NCI-H1694 (cell line): ENCODE measurements around the gene PLXDC1.

ENCODE experiments used
- DNase-seq: peaks from one replicate; lab custom pipeline; 2025; lab: John Stamatoyannopoulos, UW

Gene PLXDC1

GRCh38 chr17:39151150-39151942, at the start of gene PLXDC1:
Gene PLXDC1 (minus strand): TSS chr17:39151637. CDS start chr17:39151437, 200 bp downstream.
- DNase-seq = no peak

DNA sequence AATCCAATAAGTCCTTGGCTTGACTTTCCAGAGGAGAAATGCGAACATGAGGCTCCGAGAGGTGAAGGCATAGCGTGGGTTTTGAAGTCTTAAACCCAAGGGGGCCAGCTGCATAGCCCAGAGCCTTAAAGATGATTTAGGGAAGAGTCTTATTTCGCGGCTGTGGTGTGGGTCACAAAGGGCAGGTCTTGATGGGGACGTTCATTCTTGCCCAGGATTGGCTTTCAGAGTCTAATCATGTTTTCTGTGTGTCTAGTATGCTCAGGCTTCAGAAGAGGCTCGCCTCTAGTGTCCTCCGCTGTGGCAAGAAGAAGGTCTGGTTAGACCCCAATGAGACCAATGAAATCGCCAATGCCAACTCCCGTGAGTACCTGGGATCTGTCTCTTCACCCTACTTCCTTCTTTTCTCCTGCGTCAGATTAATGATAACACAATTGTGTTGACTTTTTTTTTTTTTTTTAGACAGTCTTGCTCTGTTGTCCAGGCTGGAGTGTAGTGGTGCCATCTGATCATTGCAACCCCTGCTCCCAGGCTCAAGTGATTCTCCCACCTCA, 49.6 kb upstream of the PLXDC1 start:
- DNase-seq = no peak

DNA sequence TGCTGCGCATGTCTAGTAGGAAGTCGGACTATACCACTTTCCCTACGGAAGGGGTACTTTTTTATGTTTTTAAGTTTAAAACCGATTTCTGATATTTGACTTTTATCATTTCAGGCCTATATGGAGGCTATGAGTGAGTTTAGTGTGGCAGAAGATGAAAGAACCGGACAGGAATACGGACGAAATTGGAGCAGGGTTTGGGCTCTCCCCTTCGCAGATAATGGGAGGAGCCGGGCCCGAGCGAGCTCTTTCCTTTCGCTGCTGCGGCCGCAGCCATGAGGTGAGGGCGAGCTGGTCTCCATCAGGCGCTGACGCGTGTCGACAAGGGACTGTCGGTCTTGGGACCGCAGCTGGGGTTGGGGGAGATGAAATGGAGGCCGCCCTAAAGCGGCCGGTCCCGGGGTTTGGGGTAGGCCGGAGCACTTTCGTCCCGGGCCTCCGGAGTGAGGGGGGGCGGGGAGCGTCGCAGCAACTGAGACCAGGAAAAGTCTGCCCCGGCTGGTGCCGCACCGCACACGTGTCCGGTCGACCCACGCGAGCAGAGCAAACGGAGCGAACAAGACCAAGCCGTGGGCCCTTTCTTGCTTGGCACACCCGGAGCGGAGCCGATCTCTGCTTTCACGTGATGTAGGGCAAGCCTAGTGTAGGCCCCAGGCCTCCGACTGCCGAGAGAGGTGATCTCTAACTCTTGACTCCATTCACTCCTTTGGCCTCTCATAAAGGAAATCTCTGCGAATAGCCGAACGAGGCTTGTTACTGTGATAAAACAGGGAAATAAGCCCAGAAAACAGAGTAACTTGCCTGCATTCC, 48.8 kb upstream of the PLXDC1 start, which contains the start of gene RPL19:
TSS of gene RPL19 (plus strand) at position 214 of the 810 bp plus-strand sequence. CDS start at position 276, 62 bp downstream.
- no peak for DNase-seq

GRCh38 chr17:39199820-39200069, 48.3 kb upstream of the PLXDC1 start:
- DNase-seq = peak; percentile 92

DNA sequence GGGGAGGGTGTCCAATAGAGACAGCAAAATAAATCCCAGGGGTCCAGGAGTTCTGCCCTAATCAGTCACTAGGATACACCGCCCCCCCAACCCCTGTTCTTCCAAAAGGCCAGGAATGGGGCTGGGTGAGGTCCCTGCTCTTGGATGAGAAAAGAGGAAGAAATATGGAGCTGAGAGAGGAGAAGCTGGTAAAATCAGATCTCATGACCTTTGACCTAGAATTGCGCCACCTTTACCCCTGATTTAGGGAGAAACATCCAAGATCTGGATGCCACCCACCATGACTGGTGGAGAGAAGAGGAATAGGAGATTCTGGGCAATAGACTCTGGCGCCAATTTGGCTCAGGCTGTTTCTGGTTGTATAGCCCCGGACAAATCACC, 46.7 kb upstream of the PLXDC1 start:
- no peak for DNase-seq

GRCh38 chr17:39197380-39198185, 46.1 kb upstream of the PLXDC1 start, which contains the start of gene CACNB1:
Gene CACNB1 (minus strand): TSS chr17:39197669. CDS start chr17:39197495, 174 bp downstream.
- DNase-seq = peak; percentile 63

DNA sequence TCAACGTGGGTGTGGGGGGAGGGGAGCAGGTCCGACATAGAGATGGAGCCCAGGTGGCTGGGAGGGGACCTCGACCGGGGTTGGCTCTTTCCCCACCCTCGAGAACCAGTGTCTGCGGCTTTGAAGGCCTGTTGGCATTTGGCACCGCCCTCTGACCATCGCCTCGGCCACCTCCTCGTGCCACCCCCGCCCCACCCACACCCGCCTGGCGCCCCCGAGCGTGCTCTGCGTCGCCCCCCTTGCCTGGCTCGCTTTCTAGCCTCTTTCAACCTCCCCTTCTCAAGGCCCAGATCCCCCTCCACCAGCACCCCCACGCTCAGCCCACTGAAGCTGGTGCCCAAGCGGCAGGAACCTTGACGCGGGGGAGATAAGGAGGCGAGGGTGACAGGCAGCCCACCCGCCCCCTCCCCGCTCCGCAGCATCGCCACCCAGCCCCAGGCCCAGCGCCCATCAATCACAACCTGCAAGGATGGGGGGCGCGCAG, 45.4 kb upstream of the PLXDC1 start:
- no peak for DNase-seq

GRCh38 chr17:39196241-39196807, 44.9 kb upstream of the PLXDC1 start:
- DNase-seq = no peak

GRCh38 chr17:39195568-39196160, 44.2 kb upstream of the PLXDC1 start:
- DNase-seq = no peak

DNA sequence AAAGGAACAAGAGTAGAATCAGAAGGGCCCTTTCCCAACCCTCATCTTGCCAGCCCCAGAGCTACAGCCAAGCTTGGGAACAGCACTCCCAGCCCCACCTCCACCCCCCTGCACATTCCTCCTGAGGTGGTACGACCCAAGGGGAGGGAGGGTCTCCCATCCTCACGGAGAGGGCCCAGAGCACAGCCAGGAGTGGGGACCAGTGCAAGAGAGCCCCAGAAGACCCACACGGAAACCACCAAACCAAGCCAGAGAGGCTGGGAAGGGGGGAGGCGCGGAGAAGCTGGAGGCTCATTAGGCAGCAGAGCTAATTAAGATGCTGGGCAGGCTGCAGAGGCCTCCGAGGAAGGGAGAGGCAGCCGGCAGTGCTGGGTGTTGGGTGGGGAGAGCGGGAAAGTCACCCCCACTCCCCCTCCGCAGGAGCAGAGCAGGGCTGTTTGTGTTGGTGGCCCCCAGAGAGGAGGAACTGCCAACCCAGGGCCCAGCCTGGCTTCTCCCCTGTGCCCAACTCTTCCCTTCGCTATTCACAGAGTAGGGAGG, 43.6 kb upstream of the PLXDC1 start:
- no peak for DNase-seq

DNA sequence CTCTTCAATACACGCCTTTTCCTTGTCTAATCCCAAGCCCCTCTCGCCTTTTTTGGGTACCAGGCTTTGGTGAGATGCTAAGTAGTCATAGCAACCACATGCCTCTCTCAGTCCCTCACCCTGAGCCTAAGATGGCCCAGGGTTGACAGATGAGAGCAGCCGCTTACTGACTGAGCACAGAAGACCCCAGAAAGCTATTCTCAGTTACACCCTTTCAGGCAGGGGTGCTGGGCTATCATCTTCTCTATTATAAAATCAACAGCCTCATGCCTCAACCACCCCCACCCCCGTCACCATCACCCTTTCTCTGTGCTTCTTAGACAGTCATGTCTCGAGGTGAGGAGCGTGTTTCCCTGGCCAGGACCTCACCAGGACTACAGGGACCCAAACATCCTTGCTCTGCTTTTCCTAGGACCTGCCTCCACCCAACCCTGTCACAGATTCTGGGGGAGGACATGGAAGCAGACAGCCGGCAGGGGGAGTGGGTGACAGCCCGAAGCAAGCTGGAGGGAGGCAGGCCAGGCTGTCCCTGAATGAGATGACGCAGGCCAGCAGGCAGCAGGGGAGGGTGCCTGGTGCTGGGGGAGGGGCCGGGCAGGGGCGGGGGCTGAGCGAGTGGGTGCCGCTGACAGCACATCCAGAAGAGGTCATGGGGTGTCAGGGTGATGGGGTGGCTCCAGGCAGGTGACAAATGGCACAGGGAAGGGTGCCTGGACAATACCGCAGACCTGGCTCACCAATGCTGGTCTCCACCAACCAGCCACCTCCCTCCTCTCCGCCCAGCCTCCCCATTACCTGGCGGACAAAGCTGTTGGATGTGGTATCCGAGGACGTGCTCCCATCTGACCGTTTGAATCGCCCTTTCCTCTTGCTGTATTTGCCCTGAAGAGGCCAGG, 42.9 kb upstream of the PLXDC1 start:
- peak; percentile 73 for DNase-seq

DNA sequence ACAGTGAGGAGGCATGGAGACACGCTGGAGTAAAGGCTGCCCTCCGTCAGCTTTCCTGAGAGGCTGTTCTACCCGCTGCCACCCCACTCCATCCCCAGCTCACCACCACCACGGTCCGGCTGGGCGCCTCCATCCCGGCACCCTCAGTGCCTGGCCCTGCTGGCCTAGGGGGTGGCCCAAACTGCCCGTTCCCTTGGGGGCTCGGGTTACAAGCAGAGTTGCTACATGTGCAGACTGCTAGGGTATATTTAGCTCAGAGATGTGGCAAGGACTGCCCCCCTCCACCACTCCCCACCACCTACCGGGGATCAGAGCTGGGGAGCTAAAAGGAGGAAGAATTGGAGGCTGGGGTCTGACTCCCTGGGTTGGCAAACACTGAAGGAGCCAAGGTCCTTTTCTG, 41.9 kb upstream of the PLXDC1 start:
- no peak for DNase-seq

DNA sequence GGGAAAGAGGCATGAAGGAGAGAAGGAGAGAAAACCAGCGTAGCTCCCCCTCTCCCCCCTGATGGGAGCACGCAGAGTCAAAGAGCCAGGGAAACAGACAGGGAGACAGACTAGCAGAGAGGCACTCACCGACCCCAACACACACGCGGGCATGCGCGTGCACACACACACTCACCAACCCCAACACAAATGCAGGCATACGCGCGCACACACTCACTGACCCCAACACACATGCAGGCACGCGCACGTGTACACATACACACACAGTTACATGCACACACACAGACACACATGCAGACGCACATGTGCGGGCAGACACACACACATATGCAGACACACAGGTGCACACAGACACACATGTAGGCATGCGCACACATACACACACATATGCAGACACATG, 41.5 kb upstream of the PLXDC1 start:
- no peak for DNase-seq

DNA sequence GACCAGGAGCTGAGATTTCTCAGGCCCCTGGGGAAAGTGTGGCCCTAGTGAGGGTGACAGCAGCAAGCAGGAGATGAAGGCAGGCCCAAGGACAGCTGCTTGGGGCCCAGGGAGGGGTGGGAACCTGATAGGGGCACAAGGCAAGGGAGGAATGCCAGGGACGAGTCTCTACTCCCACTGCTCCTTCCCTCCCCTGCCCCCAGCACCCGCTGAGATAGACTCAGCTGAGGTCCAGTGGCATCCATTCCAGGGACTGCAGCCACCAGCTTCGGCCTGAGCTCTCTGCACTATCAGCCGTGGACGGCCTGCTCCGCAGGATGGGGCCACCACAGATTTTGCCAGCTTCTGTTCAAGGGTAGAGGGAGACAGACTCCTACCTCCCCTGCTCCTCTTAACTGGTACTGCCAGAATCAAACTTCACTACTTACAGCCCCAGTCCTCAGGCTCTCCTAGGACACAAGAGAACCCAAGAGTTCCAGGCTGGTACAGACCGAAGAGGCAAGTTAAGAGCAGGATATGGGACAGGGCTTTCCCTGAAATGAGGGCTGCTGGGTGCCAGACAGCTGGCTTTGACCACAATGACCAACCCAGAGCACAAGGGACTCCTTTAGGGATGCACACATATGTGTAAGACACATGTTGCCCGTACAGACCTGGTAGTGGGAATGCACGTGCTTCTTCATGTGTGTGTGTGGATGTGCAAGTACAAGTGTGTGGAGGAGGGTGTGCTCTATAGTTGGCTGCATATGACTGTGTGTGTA, 40.5 kb upstream of the PLXDC1 start:
- DNase-seq = no peak

DNA sequence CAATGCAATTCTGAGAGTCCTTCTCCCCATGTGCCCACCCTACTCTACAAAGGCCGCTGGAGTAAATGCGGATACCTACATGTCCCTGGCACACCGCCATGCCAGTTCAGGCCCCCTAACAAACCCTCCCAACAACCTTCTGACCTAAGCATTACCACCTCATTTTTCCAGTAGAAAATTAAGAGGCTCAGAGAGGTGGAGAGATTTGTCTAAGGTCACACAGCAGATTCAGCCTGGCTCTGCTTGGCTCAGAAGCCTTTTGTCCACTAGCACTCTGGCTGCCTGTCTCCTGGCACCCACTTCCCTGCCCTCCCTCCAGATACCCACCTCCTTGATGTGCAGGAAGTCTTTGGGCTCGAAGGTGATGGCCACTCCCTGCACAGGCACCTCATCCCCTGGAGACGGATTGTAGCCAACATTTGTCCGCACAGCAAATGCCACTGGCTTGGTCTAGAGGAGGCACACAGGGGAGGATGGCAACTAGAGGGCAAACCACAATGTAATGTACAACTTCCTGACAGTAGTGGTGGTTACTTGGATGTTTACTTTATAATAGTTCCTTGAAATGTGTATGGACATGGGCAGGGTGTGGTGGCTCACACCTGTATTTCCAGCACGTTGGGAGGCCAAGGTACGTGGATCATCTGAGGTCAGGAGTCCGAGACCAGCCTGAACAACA, 35.9 kb upstream of the PLXDC1 start:
- no peak for DNase-seq

- DNase-seq = peak; percentile 30
These were observed 35.1 kb upstream of the PLXDC1 start for GRCh38 chr17:39186481-39187002.

DNA sequence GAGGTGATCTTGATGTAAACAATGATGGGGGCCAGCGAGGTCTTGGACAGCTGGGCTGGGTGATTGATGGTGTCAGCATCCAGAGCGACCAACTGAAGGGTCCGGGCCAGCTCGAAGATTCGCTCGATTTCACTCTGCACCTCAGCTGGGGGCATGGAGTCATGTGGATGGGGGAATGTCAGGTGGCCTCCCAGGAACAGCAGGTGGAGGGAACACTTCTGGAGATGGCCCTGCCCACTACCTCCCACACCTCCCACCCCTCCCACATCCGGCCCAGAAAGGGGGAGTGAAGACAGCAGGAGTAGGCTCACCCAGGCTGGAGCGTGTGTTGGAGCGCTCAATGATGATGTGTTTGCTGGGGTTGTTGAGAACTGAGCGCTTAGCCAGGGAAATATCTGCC, 32.3 kb upstream of the PLXDC1 start:
- DNase-seq = no peak

DNA sequence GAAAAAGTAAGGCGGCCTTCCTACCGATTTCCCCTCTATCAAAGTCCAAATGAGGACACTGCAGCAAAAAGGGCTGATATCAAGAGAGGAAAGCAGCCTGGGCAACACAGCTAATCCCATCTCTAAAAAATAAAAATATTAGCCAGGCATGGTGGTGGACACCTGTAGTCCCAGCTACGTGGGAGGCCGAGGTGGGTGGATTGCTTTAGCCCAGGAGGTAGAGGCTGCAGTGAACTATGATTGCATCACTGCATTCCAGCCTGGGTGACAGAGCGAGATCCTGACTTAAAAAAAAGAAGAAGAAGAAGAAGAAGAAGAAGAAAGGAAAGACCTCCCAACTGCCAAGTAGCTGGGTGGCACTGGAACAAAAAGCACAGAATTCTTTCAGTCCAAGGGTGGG, 31.6 kb upstream of the PLXDC1 start:
- DNase-seq = no peak
